Smooth muscle cell (in vitro differentiated cells): ENCODE measurements around the gene THEMIS. TPM values are rescaled to one million over a fixed set of nuclear protein-coding genes. Genes with fewer than 3 reads are reported as not detected.

ENCODE experiments used
- DNase-seq: peaks from one replicate; lab custom pipeline; 2025; ENCODE audit not compliant: unreplicated experiment; lab: John Stamatoyannopoulos, UW
- H2AFZ ChIP-seq: fragments of 200-600 bp; sonication (generic); 2 replicates; pipeline ENCODE4 v1.6.0; 2016; ENCODE audit warnings: antibody characterized with exemption, low read depth, mild to moderate bottlenecking
- H3F3A ChIP-seq: fragments of 200-600 bp; sonication (generic); 2 replicates; pipeline ENCODE4 v1.6.0; 2017; ENCODE audit warnings: antibody characterized with exemption, low read depth
- H3K27ac ChIP-seq: fragments of 200-600 bp; sonication (generic); 2 replicates; pipeline ENCODE4 v1.5.1; 2016; ENCODE audit warnings: low read depth, mild to moderate bottlenecking
- H3K27me3 ChIP-seq: fragments of 200-600 bp; sonication (generic); 2 replicates; pipeline ENCODE4 v1.6.1; 2016; ENCODE audit warnings: low read depth, mild to moderate bottlenecking
- H3K36me3 ChIP-seq: fragments of 200-600 bp; sonication (generic); 2 replicates; pipeline ENCODE4 v1.5.1; 2016; ENCODE audit warnings: low read depth
- H3K4me1 ChIP-seq: fragments of 200-600 bp; sonication (generic); 2 replicates; pipeline ENCODE4 v1.5.1; 2016; ENCODE audit warnings: low read depth
- H3K4me2 ChIP-seq: fragments of 200-600 bp; sonication (generic); 2 replicates; pipeline ENCODE4 v1.6.0; 2016; ENCODE audit warnings: mild to moderate bottlenecking
- H3K4me3 ChIP-seq: fragments of 200-600 bp; sonication (generic); 2 replicates; pipeline ENCODE4 v1.5.1; 2016; ENCODE audit warnings: mild to moderate bottlenecking
- H3K79me2 ChIP-seq: fragments of 200-600 bp; sonication (generic); 2 replicates; pipeline ENCODE4 v1.6.0; 2016; ENCODE audit warnings: low read depth, mild to moderate bottlenecking
- H3K9ac ChIP-seq: fragments of 200-600 bp; sonication (generic); 2 replicates; pipeline ENCODE4 v1.6.0; 2016; ENCODE audit warnings: low read depth
- H3K9me3 ChIP-seq: fragments of 200-600 bp; sonication (generic); replicated peaks from 2 replicates; pipeline ENCODE4 v1.5.1; 2016; ENCODE audit warnings: low read depth
- H4K20me1 ChIP-seq: fragments of 200-600 bp; sonication (generic); 2 replicates; pipeline ENCODE4 v1.6.0; 2016; ENCODE audit warnings: low read depth
- CTCF ChIP-seq: fragments of 200-600 bp; sonication (generic); IDR thresholded peaks from 2 replicates; pipeline ENCODE4 v1.5.1; 2017; ENCODE audit warnings: borderline replicate concordance, mild to moderate bottlenecking, antibody characterized with exemption; ENCODE audit not compliant: insufficient read depth, poor library complexity, severe bottlenecking
- WGBS: methylation state at CpG from one replicate; pipeline ENCODE4 v1.1.7; 2016; ENCODE audit warnings: low lambda C conversion rate; 5-methylcytosine and 5-hydroxymethylcytosine counted together
- polyA plus RNA-seq: library from polyadenylated mRNA; unstranded; fragments of >200 nt; fragmentation: Nextera tagmentation; extraction: Ambion mirVana; gene quantifications from 2 replicates; pipeline ENCODE4 v1.2.1, GENCODE V29; 2016
- total RNA-seq: library from RNA; depleted of rRNA; stranded (reverse); fragments of >200 nt; gene quantifications from 2 replicates; pipeline ENCODE4 v1.2.3, GENCODE V29; 2014

The THEMIS gene
- total and polyA plus RNA-seq, 2 experiments from 2014 or later: not detected

GRCh38 chr6:127824061-127824460, 76.8 kb downstream of the THEMIS start:
- Histone ChIP-seq H3K9ac (no peak overlapping the region), H3K36me3 (no peaks in the 10 kb centered on the region), H3K27ac (no peak overlapping the region), H3K79me2 (no peaks in the 10 kb centered on the region), H3F3A (no peaks in the 10 kb centered on the region), H2AFZ (no peak overlapping the region), H3K4me2 (no peak overlapping the region), H4K20me1 (no peaks in the 10 kb centered on the region), H3K4me1 (no peaks in the 10 kb centered on the region), H3K27me3 (no peaks in the 10 kb centered on the region), H3K4me3 (no peak overlapping the region), H3K9me3 (no peaks in the 10 kb centered on the region)
- DNase-seq: no peak
- WGBS: 68% methylated on average over 3 of the region's 3 CpGs
- no peak for TF ChIP-seq CTCF

GRCh38 chr6:127821431-127821830, 79.4 kb downstream of the THEMIS start:
- Histone ChIP-seq H3K4me2 (no peak overlapping the region), H3K79me2 (no peaks in the 10 kb centered on the region), H3K27me3 (no peaks in the 10 kb centered on the region), H3K4me1 (no peaks in the 10 kb centered on the region), H3F3A (no peaks in the 10 kb centered on the region), H3K27ac (no peak overlapping the region), H4K20me1 (no peaks in the 10 kb centered on the region), H3K36me3 (no peaks in the 10 kb centered on the region), H3K9me3 (no peaks in the 10 kb centered on the region), H3K4me3 (no peak overlapping the region), H3K9ac (no peak overlapping the region), H2AFZ (no peak overlapping the region)
- DNase-seq: no peak
- no peak for TF ChIP-seq CTCF

GRCh38 chr6:127818149-127818548, 82.7 kb downstream of the THEMIS start:
- H3K9me3 ChIP-seq: no peaks in the 10 kb centered on the region
- no peak overlapping the region for H3K4me3 ChIP-seq
- H3K27ac ChIP-seq: no peak overlapping the region
- no peak overlapping the region for H2AFZ ChIP-seq
- no peaks in the 10 kb centered on the region for H3K4me1 ChIP-seq
- no peaks in the 10 kb centered on the region for H3F3A ChIP-seq
- WGBS: 36% methylated on average over 2 of the region's 2 CpGs
- no peaks in the 10 kb centered on the region for H4K20me1 ChIP-seq
- TF ChIP-seq CTCF: no peak
- peaks cover 5% of the 10 kb centered on the region for H3K27me3 ChIP-seq
- DNase-seq: no peak
- H3K9ac ChIP-seq: no peak overlapping the region
- no peaks in the 10 kb centered on the region for H3K79me2 ChIP-seq
- H3K36me3 ChIP-seq: no peaks in the 10 kb centered on the region
- H3K4me2 ChIP-seq: no peak overlapping the region

- WGBS: 81% methylated on average over 4 of the region's 4 CpGs
- Histone ChIP-seq H3K4me2 (no peak overlapping the region), H3K27me3 (peaks cover 5% of the 10 kb centered on the region), H3K36me3 (no peaks in the 10 kb centered on the region), H3K9me3 (no peaks in the 10 kb centered on the region), H3K27ac (no peak overlapping the region), H3K79me2 (no peaks in the 10 kb centered on the region), H3F3A (no peaks in the 10 kb centered on the region), H4K20me1 (no peaks in the 10 kb centered on the region), H3K4me1 (no peaks in the 10 kb centered on the region), H3K4me3 (no peak overlapping the region), H3K9ac (no peak overlapping the region), H2AFZ (no peak overlapping the region)
- no peak for TF ChIP-seq CTCF
- no peak for DNase-seq
Measured at GRCh38 chr6:127816643-127817042, 84.2 kb downstream of the THEMIS start.
